ENCODE results near the gene RAD51B. TPM values are rescaled to one million over a fixed set of nuclear protein-coding genes. Genes with fewer than 3 reads are reported as not detected.

The RAD51B gene
- total RNA-seq, 1 experiment from 2014 or later = 14.2 TPM

DNA sequence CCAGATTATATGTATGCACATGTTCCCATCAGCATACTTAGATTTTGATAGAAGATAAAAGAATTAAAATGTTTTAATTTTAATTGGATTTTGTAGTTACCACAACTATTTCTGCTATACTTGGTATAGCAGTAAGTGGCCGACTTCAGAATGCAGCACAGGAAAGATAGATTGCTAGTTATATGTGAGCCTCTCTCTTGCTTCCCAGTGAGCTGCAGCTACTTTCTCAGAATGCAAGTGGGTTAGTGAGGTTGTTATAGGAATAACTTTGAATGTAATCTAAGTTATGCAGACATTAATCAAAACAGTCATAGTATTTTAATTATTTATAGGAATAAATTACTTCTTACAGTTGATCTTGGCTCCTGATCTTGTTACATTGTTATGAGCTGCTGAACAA, 240.6 kb downstream of the RAD51B start:
- H3K27me3 Mint-ChIP-seq (ENCODE audit: low read depth) = no peaks in the 10 kb centered on the region
- DNase-seq (ENCODE audit: low spot score) (no peak), ATAC-seq (no peak)
- TF ChIP-seq, protein P1, sequence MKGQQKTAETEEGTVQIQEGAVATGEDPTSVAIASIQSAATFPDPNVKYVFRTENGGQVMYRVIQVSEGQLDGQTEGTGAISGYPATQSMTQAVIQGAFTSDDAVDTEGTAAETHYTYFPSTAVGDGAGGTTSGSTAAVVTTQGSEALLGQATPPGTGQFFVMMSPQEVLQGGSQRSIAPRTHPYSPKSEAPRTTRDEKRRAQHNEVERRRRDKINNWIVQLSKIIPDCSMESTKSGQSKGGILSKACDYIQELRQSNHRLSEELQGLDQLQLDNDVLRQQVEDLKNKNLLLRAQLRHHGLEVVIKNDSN (CRISPR knock-in tag; IDR thresholded peaks at IDR 0.05) = no peak
- TF ChIP-seq ZNF396 (CRISPR knock-in tag; IDR thresholded peaks at IDR 0.05; ENCODE audit: borderline replicate concordance) (no peak), FOXJ3 (CRISPR knock-in tag; IDR thresholded peaks at IDR 0.05; ENCODE audit: borderline replicate concordance) (no peak), ETV6 (CRISPR knock-in tag; IDR thresholded peaks at IDR 0.05) (no peak), ZNF121 (CRISPR knock-in tag; IDR thresholded peaks at IDR 0.05) (no peak), GABPB1 (CRISPR knock-in tag; IDR thresholded peaks at IDR 0.05) (no peak), SMAD4 (CRISPR knock-in tag; IDR thresholded peaks at IDR 0.05) (no peak), JUN (CRISPR knock-in tag; IDR thresholded peaks at IDR 0.05) (no peak), NR1H2 (CRISPR knock-in tag; IDR thresholded peaks at IDR 0.05) (no peak), RORB (CRISPR knock-in tag; IDR thresholded peaks at IDR 0.05) (no peak)
- TF ChIP-seq, protein P2, sequence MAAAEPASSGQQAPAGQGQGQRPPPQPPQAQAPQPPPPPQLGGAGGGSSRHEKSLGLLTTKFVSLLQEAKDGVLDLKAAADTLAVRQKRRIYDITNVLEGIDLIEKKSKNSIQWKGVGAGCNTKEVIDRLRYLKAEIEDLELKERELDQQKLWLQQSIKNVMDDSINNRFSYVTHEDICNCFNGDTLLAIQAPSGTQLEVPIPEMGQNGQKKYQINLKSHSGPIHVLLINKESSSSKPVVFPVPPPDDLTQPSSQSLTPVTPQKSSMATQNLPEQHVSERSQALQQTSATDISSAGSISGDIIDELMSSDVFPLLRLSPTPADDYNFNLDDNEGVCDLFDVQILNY (CRISPR knock-in tag; IDR thresholded peaks at IDR 0.05) = no peak
- TF ChIP-seq, protein P3, sequence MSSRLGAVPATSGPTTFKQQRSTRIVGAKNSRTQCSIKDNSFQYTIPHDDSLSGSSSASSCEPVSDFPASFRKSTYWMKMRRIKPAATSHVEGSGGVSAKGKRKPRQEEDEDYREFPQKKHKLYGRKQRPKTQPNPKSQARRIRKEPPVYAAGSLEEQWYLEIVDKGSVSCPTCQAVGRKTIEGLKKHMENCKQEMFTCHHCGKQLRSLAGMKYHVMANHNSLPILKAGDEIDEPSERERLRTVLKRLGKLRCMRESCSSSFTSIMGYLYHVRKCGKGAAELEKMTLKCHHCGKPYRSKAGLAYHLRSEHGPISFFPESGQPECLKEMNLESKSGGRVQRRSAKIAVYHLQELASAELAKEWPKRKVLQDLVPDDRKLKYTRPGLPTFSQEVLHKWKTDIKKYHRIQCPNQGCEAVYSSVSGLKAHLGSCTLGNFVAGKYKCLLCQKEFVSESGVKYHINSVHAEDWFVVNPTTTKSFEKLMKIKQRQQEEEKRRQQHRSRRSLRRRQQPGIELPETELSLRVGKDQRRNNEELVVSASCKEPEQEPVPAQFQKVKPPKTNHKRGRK (CRISPR knock-in tag; IDR thresholded peaks at IDR 0.05; ENCODE audit: borderline replicate concordance) = no peak
- TF ChIP-seq, protein P4, sequence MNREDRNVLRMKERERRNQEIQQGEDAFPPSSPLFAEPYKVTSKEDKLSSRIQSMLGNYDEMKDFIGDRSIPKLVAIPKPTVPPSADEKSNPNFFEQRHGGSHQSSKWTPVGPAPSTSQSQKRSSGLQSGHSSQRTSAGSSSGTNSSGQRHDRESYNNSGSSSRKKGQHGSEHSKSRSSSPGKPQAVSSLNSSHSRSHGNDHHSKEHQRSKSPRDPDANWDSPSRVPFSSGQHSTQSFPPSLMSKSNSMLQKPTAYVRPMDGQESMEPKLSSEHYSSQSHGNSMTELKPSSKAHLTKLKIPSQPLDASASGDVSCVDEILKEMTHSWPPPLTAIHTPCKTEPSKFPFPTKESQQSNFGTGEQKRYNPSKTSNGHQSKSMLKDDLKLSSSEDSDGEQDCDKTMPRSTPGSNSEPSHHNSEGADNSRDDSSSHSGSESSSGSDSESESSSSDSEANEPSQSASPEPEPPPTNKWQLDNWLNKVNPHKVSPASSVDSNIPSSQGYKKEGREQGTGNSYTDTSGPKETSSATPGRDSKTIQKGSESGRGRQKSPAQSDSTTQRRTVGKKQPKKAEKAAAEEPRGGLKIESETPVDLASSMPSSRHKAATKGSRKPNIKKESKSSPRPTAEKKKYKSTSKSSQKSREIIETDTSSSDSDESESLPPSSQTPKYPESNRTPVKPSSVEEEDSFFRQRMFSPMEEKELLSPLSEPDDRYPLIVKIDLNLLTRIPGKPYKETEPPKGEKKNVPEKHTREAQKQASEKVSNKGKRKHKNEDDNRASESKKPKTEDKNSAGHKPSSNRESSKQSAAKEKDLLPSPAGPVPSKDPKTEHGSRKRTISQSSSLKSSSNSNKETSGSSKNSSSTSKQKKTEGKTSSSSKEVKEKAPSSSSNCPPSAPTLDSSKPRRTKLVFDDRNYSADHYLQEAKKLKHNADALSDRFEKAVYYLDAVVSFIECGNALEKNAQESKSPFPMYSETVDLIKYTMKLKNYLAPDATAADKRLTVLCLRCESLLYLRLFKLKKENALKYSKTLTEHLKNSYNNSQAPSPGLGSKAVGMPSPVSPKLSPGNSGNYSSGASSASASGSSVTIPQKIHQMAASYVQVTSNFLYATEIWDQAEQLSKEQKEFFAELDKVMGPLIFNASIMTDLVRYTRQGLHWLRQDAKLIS (CRISPR knock-in tag; IDR thresholded peaks at IDR 0.05; ENCODE audit: borderline replicate concordance) = no peak
- TF ChIP-seq, protein P5, sequence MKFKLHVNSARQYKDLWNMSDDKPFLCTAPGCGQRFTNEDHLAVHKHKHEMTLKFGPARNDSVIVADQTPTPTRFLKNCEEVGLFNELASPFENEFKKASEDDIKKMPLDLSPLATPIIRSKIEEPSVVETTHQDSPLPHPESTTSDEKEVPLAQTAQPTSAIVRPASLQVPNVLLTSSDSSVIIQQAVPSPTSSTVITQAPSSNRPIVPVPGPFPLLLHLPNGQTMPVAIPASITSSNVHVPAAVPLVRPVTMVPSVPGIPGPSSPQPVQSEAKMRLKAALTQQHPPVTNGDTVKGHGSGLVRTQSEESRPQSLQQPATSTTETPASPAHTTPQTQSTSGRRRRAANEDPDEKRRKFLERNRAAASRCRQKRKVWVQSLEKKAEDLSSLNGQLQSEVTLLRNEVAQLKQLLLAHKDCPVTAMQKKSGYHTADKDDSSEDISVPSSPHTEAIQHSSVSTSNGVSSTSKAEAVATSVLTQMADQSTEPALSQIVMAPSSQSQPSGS (CRISPR knock-in tag; IDR thresholded peaks at IDR 0.05; ENCODE audit: borderline replicate concordance, low read depth) = no peak
- TF ChIP-seq, protein P6, sequence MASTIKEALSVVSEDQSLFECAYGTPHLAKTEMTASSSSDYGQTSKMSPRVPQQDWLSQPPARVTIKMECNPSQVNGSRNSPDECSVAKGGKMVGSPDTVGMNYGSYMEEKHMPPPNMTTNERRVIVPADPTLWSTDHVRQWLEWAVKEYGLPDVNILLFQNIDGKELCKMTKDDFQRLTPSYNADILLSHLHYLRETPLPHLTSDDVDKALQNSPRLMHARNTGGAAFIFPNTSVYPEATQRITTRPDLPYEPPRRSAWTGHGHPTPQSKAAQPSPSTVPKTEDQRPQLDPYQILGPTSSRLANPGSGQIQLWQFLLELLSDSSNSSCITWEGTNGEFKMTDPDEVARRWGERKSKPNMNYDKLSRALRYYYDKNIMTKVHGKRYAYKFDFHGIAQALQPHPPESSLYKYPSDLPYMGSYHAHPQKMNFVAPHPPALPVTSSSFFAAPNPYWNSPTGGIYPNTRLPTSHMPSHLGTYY (CRISPR knock-in tag; IDR thresholded peaks at IDR 0.05) = no peak
- TF ChIP-seq, protein P7, sequence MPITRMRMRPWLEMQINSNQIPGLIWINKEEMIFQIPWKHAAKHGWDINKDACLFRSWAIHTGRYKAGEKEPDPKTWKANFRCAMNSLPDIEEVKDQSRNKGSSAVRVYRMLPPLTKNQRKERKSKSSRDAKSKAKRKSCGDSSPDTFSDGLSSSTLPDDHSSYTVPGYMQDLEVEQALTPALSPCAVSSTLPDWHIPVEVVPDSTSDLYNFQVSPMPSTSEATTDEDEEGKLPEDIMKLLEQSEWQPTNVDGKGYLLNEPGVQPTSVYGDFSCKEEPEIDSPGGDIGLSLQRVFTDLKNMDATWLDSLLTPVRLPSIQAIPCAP (CRISPR knock-in tag; IDR thresholded peaks at IDR 0.05) = no peak
- TF ChIP-seq, protein P8, sequence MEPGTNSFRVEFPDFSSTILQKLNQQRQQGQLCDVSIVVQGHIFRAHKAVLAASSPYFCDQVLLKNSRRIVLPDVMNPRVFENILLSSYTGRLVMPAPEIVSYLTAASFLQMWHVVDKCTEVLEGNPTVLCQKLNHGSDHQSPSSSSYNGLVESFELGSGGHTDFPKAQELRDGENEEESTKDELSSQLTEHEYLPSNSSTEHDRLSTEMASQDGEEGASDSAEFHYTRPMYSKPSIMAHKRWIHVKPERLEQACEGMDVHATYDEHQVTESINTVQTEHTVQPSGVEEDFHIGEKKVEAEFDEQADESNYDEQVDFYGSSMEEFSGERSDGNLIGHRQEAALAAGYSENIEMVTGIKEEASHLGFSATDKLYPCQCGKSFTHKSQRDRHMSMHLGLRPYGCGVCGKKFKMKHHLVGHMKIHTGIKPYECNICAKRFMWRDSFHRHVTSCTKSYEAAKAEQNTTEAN (CRISPR knock-in tag; IDR thresholded peaks at IDR 0.05) = no peak
- no peak overlapping the region for H3K27ac Mint-ChIP-seq
- H3K4me3 Mint-ChIP-seq = no peak overlapping the region
- H3K4me1 Mint-ChIP-seq = peaks cover 6% of the 10 kb centered on the region
- peaks cover 22% of the 10 kb centered on the region for H3K9me3 Mint-ChIP-seq
- POLR2A ChIA-PET = no interaction called here
- CTCF ChIA-PET = interaction anchor here (0.6 kb wide), 1 partner anchor 785 kb away, joined by 3 read pairs; no protein-coding TSS in a partner anchor
- peaks cover 8% of the 10 kb centered on the region; the same call in 1 of the 2 replicates for H3K36me3 Mint-ChIP-seq
